ENCODE measurements around the gene GDPD3. TPM values are rescaled to one million over a fixed set of nuclear protein-coding genes. Genes with fewer than 3 reads are reported as not detected.

GDPD3 gene
- total RNA-seq, 4 donors from 2014 or later = 0.29 to 0.66 TPM; not detected in 2

GRCh38 chr16:30064729-30065101, 48.6 kb downstream of the GDPD3 start:
- peak overlapping the region; percentile 97 to 100 (median 100) for H3K27ac ChIP-seq
- in situ Hi-C loops (cut with MboI; ENCODE audit: low sequenced_read_pairs in 4 of 4) = loop anchor here in 2 of 4 donors (25.0 kb wide), 2 partner anchors 298 to 348 kb away; partner anchors contain the start of genes CD2BP2 (in 1 of the 2), MYL11 (in 1 of the 2), TBC1D10B (in 1 of the 2) and ZNF771 (in 1 of the 2)
- no peaks in the 10 kb centered on the region for H3K27me3 ChIP-seq
- TF ChIP-seq POLR2A (IDR thresholded peaks at IDR 0.05) = no peak
- TF ChIP-seq CTCF (IDR thresholded peaks at IDR 0.05 in 4 of 5, conservative IDR thresholded peaks at IDR 0.05 in 1 of 5) = no peak
- no peak for DNase-seq
- H3K4me3 ChIP-seq = peak overlapping the region; percentile 75 to 91 (median 82)
- H3K4me1 ChIP-seq = peaks cover 70 to 74% of the 10 kb centered on the region in 2 donors
- no peaks in the 10 kb centered on the region for H3K9me3 ChIP-seq
- ATAC-seq = no peak
- intact Hi-C loops (cut with DNase I; ENCODE audit: low total_unique reads) = loop anchor here (1.0 to 10.0 kb wide), 7 partner anchors 28 to 1526 kb away; partner anchors contain the start of genes HIRIP3, INO80E, MAPK3 and NUPR1
- peaks cover 0 to 32% of the 10 kb centered on the region in 2 donors for H3K36me3 ChIP-seq

GRCh38 chr16:30063893-30064728, 49.2 kb downstream of the GDPD3 start:
- Histone ChIP-seq H3K4me3 (peak overlapping the region; percentile 75 to 91 (median 82)), H3K4me1 (peaks cover 64 to 68% of the 10 kb centered on the region in 2 donors), H3K27me3 (no peaks in the 10 kb centered on the region), H3K9me3 (no peaks in the 10 kb centered on the region), H3K27ac (peak overlapping the region; percentile 97 to 100 (median 100)), H3K36me3 (peaks cover 0 to 26% of the 10 kb centered on the region in 2 donors)
- intact Hi-C loops (cut with DNase I; ENCODE audit: low total_unique reads) (loop anchor here (1.0 to 10.0 kb wide), 5 partner anchors 28 to 1525 kb away; partner anchors contain the start of genes HIRIP3, INO80E and NUPR1), in situ Hi-C loops (cut with MboI; ENCODE audit: low sequenced_read_pairs in 4 of 4) (loop anchor here in 2 of 4 donors (25.0 kb wide), 2 partner anchors 298 to 348 kb away; partner anchors contain the start of genes CD2BP2 (in 1 of the 2), MYL11 (in 1 of the 2), TBC1D10B (in 1 of the 2) and ZNF771 (in 1 of the 2))
- DNase-seq = peak; percentile 85 to 93
- ATAC-seq = peak; percentile 50 to 53
- TF ChIP-seq POLR2A (IDR thresholded peaks at IDR 0.05) (peak; percentile 77 to 79), CTCF (IDR thresholded peaks at IDR 0.05 in 4 of 5, conservative IDR thresholded peaks at IDR 0.05 in 1 of 5) (peak in 4 of 5 experiments; percentile 52 to 66 (median 56))

GRCh38 chr16:30063278-30063892, 50.0 kb downstream of the GDPD3 start:
- DNase-seq = no peak
- intact Hi-C loops (cut with DNase I; ENCODE audit: low total_unique reads) = loop anchor here (5.0 to 10.0 kb wide), 2 partner anchors 66 to 351 kb away; partner anchors contain the start of genes HIRIP3 and INO80E
- peaks cover 57 to 61% of the 10 kb centered on the region in 2 donors for H3K4me1 ChIP-seq

More at GRCh38 chr16:30063278-30063892, 50.0 kb downstream of the GDPD3 start:
- peaks cover 0 to 19% of the 10 kb centered on the region in 2 donors for H3K36me3 ChIP-seq
- ATAC-seq = peak in 1 of 2 donors; percentile 0
- no peaks in the 10 kb centered on the region for H3K9me3 ChIP-seq
- in situ Hi-C loops (cut with MboI; ENCODE audit: low sequenced_read_pairs in 4 of 4) = loop anchor here in 2 of 4 donors (25.0 kb wide), 2 partner anchors 299 to 349 kb away; partner anchors contain the start of genes CD2BP2 (in 1 of the 2), MYL11 (in 1 of the 2), TBC1D10B (in 1 of the 2) and ZNF771 (in 1 of the 2)
- TF ChIP-seq POLR2A (IDR thresholded peaks at IDR 0.05) (no peak), CTCF (IDR thresholded peaks at IDR 0.05 in 4 of 5, conservative IDR thresholded peaks at IDR 0.05 in 1 of 5) (no peak)
- H3K27ac ChIP-seq = peak overlapping the region; percentile 97 to 100 (median 100)
- no peaks in the 10 kb centered on the region for H3K27me3 ChIP-seq
- H3K4me3 ChIP-seq = peak overlapping the region; percentile 75 to 91 (median 82)
